ENCODE measurements around the gene PRAC1. TPM values are rescaled to one million over a fixed set of nuclear protein-coding genes. Genes with fewer than 3 reads are reported as not detected.

Gene PRAC1
- total RNA-seq, 2 experiments from 2014 or later = not detected

- H3K27ac ChIP-seq (ENCODE audit: low read depth, low read length, poor library complexity, severe bottlenecking) = no peak overlapping the region
- H4K20me1 ChIP-seq (ENCODE audit: insufficient read depth, low read length) = no peaks in the 10 kb centered on the region
- H3K9me3 ChIP-seq (ENCODE audit: low read length) = no peaks in the 10 kb centered on the region
- H3K79me2 ChIP-seq (ENCODE audit: insufficient read depth, low read depth, low read length) = no peaks in the 10 kb centered on the region
- DNase-seq (ENCODE audit: low spot score) = no peak
- POLR2A ChIA-PET = no interaction called here
- intact Hi-C loops (cut with micrococcal nuclease; ENCODE audit: unreplicated experiment) = no loop called here
- no peak overlapping the region for H3K4me3 ChIP-seq (ENCODE audit: low read depth, low read length, poor library complexity, severe bottlenecking)
- no peaks in the 10 kb centered on the region for H3K36me3 ChIP-seq (ENCODE audit: insufficient read depth, low read length)
- no TSS peak for BruUV-seq (replicated peaks)
- no peaks in the 10 kb centered on the region for H3K9me2 ChIP-seq (ENCODE audit: insufficient read depth, low read length)
- CTCF ChIA-PET (ENCODE audit: unreplicated experiment) = no interaction called here
- H3K4me2 ChIP-seq (ENCODE audit: low read length) = no peak overlapping the region
- TF ChIP-seq EZH2phosphoT487 (IDR thresholded peaks at IDR 0.05; ENCODE audit: borderline replicate concordance, low read depth, low read length) = no peak
- TF ChIP-seq, protein P1, sequence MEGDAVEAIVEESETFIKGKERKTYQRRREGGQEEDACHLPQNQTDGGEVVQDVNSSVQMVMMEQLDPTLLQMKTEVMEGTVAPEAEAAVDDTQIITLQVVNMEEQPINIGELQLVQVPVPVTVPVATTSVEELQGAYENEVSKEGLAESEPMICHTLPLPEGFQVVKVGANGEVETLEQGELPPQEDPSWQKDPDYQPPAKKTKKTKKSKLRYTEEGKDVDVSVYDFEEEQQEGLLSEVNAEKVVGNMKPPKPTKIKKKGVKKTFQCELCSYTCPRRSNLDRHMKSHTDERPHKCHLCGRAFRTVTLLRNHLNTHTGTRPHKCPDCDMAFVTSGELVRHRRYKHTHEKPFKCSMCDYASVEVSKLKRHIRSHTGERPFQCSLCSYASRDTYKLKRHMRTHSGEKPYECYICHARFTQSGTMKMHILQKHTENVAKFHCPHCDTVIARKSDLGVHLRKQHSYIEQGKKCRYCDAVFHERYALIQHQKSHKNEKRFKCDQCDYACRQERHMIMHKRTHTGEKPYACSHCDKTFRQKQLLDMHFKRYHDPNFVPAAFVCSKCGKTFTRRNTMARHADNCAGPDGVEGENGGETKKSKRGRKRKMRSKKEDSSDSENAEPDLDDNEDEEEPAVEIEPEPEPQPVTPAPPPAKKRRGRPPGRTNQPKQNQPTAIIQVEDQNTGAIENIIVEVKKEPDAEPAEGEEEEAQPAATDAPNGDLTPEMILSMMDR (conservative IDR thresholded peaks at IDR 0.05; ENCODE audit: low read length) = no peak
- H2AFZ ChIP-seq (ENCODE audit: low read length) = no peak overlapping the region
- H3K4me1 ChIP-seq (ENCODE audit: insufficient read depth, low read length, poor library complexity, severe bottlenecking) = no peaks in the 10 kb centered on the region
These were observed 38.1 kb upstream of the PRAC1 start for GRCh38 chr17:48760411-48760810.

DNA sequence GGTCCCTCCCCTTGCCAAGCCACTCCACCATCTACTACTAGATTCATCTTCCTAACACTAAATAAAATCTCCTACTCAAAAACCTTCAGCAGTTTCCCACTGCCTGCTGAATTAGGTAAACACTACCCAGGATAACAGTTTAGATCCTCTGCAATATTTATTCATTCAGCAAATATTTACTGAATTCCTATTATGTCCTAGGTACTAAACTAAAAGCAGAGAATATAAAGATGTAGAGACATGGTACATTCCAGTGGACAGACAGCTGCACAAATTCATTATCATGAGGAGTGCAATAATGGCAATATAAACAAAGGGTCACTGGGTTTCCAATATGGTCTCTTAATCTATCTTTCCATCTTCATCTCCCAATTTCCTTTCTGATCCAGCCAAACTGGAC is 37.0 kb upstream of the PRAC1 start:
- CTCF ChIA-PET (ENCODE audit: unreplicated experiment) = no interaction called here
- no peak for DNase-seq (ENCODE audit: low spot score)
- TF ChIP-seq, protein P1 (conservative IDR thresholded peaks at IDR 0.05; ENCODE audit: low read length) = no peak
- no peak for TF ChIP-seq EZH2phosphoT487 (IDR thresholded peaks at IDR 0.05; ENCODE audit: borderline replicate concordance, low read depth, low read length)
- intact Hi-C loops (cut with micrococcal nuclease; ENCODE audit: unreplicated experiment) = no loop called here
- BruUV-seq (replicated peaks) = no TSS peak
- no peak overlapping the region for H3K27ac ChIP-seq (ENCODE audit: low read depth, low read length, poor library complexity, severe bottlenecking)
- POLR2A ChIA-PET = no interaction called here
- no peaks in the 10 kb centered on the region for H3K36me3 ChIP-seq (ENCODE audit: insufficient read depth, low read length)
- H3K9me2 ChIP-seq (ENCODE audit: insufficient read depth, low read length) = no peaks in the 10 kb centered on the region
- H3K4me3 ChIP-seq (ENCODE audit: low read depth, low read length, poor library complexity, severe bottlenecking) = no peak overlapping the region
- H2AFZ ChIP-seq (ENCODE audit: low read length) = no peak overlapping the region
- no peaks in the 10 kb centered on the region for H3K4me1 ChIP-seq (ENCODE audit: insufficient read depth, low read length, poor library complexity, severe bottlenecking)
- H3K4me2 ChIP-seq (ENCODE audit: low read length) = no peak overlapping the region
- no peaks in the 10 kb centered on the region for H4K20me1 ChIP-seq (ENCODE audit: insufficient read depth, low read length)
- no peaks in the 10 kb centered on the region for H3K9me3 ChIP-seq (ENCODE audit: low read length)
- H3K79me2 ChIP-seq (ENCODE audit: insufficient read depth, low read depth, low read length) = no peaks in the 10 kb centered on the region

- Histone ChIP-seq H3K4me2 (ENCODE audit: low read length) (no peak overlapping the region), H3K9me2 (ENCODE audit: insufficient read depth, low read length) (no peaks in the 10 kb centered on the region), H2AFZ (ENCODE audit: low read length) (no peak overlapping the region), H3K4me1 (ENCODE audit: insufficient read depth, low read length, poor library complexity, severe bottlenecking) (no peaks in the 10 kb centered on the region), H4K20me1 (ENCODE audit: insufficient read depth, low read length) (no peaks in the 10 kb centered on the region), H3K9me3 (ENCODE audit: low read length) (no peaks in the 10 kb centered on the region), H3K4me3 (ENCODE audit: low read depth, low read length, poor library complexity, severe bottlenecking) (no peak overlapping the region), H3K36me3 (ENCODE audit: insufficient read depth, low read length) (no peaks in the 10 kb centered on the region), H3K79me2 (ENCODE audit: insufficient read depth, low read depth, low read length) (no peaks in the 10 kb centered on the region), H3K27ac (ENCODE audit: low read depth, low read length, poor library complexity, severe bottlenecking) (no peak overlapping the region)
- CTCF ChIA-PET (ENCODE audit: unreplicated experiment) = no interaction called here
- intact Hi-C loops (cut with micrococcal nuclease; ENCODE audit: unreplicated experiment) = no loop called here
- TF ChIP-seq, protein P1 (conservative IDR thresholded peaks at IDR 0.05; ENCODE audit: low read length) = no peak
- TF ChIP-seq EZH2phosphoT487 (IDR thresholded peaks at IDR 0.05; ENCODE audit: borderline replicate concordance, low read depth, low read length) = no peak
- DNase-seq (ENCODE audit: low spot score) = no peak
- POLR2A ChIA-PET = no interaction called here
- no TSS peak for BruUV-seq (replicated peaks)
These were observed 35.2 kb upstream of the PRAC1 start for GRCh38 chr17:48757524-48757961.

All from OCI-LY7 (cell line).